ENCODE results near the gene APOBEC3H.

GRCh38 chr22:39128508-39128907 lies 31.5 kb downstream of the APOBEC3H start:
- TF ChIP-seq CTCF (IDR thresholded peaks at IDR 0.05 in 8 of 11, conservative IDR thresholded peaks at IDR 0.05 in 3 of 11) = no peak
- TF ChIP-seq POLR2AphosphoS5 (IDR thresholded peaks at IDR 0.05) = peak in 2 of 3 donors; percentile 10 to 16
- TF ChIP-seq POLR2A (IDR thresholded peaks at IDR 0.05) = no peak
